Aortic smooth muscle cell (primary cell): Measurements from ENCODE around the gene NSDHL. TPM values are rescaled to one million over a fixed set of nuclear protein-coding genes. Genes with fewer than 3 reads are reported as not detected.

ENCODE experiments used
- total RNA-seq: library from RNA; depleted of rRNA; stranded (reverse); fragments of >200 nt; gene quantifications from 2 replicates; pipeline ENCODE4 v1.2.3, GENCODE V29; 2014

Gene NSDHL
- 16.5 and 17.3 TPM in 2 replicates for total RNA-seq

DNA sequence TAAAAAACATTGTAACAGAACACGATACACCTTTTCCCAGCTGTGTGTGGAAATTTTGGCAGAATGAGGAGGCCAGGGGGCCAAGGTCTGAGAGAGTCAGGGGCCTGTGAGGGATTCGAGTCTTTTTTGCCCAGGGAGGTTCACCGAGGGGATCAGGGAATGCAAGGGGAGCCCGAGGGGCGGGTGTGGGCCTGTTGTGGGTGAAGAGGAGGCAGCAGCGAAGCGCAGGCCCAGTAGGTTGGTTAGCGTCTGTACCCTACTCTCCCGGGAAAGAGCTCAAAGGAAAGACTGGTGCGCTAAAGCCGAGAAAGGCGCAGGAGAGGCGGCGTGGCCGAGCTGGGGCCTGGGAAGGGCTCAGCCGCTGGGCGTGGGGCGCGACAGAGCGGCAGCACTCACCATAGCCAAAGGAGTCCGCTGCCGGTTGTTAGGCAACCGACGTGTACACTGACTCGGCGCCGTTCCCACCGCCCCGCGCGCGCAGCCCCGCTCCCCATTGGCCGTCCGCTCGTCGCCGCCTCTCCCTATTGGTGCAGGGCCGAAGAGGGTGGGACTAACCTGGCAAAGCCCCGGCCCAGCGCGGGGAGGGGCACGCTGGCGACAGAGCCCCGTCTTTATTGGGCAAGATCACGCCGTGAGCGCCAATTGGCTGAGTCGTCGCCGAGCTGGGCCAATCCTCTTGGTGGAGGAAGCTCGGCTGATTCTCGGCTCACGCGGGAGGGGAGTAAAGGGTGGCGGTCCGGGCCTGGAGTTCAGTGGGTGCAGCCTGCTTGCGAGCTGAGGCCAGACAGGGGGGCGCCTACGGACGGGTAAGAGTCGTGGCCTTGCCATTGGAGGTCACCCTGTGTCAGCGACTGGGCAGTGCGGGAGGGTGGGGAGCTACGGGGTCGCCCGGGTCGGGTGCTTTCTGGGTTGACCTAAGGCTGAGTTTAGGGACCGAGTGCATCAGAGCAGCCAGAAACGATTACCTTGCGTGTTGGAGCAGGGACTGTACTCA, at the start of gene NSDHL, which contains the start of gene CETN2:
NSDHL (plus strand) TSS at position 752 of the 994 bp plus-strand sequence. CDS start 15,262 bp downstream, outside the sequence.
CETN2 (minus strand) TSS at position 446 of the 994 bp plus-strand sequence; CDS start at position 399, 47 bp downstream.

GRCh38 chrX:152897222-152898131, 66.6 kb downstream of the NSDHL start, which contains the start of gene ZNF185:
ZNF185 (plus strand) TSS chrX:152898067; CDS start chrX:152914490, 16,423 bp downstream.

Other genes starting within 250 kb of the NSDHL start
- not detected in 2 replicates for gene GABRQ, start 193.2 kb upstream of the NSDHL start, total RNA-seq
- gene MAGEA3, start 132.3 kb upstream of the NSDHL start, total RNA-seq: not detected in 2 replicates
- not detected in 2 replicates for gene CSAG2, start 121.8 kb upstream of the NSDHL start, total RNA-seq
- gene MAGEA2B, start 116.4 kb upstream of the NSDHL start, total RNA-seq: not detected in 2 replicates
- not detected in 2 replicates for gene CSAG1, start 97.3 kb upstream of the NSDHL start, total RNA-seq
- gene MAGEA12, start 97.3 kb upstream of the NSDHL start, total RNA-seq: not detected in 2 replicates
- gene MAGEA2, start 77.2 kb upstream of the NSDHL start, total RNA-seq: not detected in 2 replicates
- gene CSAG3, start 71.8 kb upstream of the NSDHL start, total RNA-seq: not detected in 2 replicates
- gene MAGEA6, start 61.4 kb upstream of the NSDHL start, total RNA-seq: not detected in 2 replicates
- gene CETN2, start 306 bp upstream of the NSDHL start, total RNA-seq: 39.4 and 50.2 TPM in 2 replicates
- 4.6 and 8.5 TPM in 2 replicates for gene ZNF185, start 67.0 kb downstream of the NSDHL start, total RNA-seq
- not detected in 2 replicates for gene PNMA5, start 163.1 kb downstream of the NSDHL start, total RNA-seq
- 0.06 TPM in 1 of 2 replicates, not detected in the other for gene PNMA3, start 225.4 kb downstream of the NSDHL start, total RNA-seq
- 0.53 and 0.62 TPM in 2 replicates for gene PNMA6A, start 241.4 kb downstream of the NSDHL start, total RNA-seq